K562 (cell line): Measurements from ENCODE around the gene NPNT. TPM values are rescaled to one million over a fixed set of nuclear protein-coding genes. Genes with fewer than 3 reads are reported as not detected.

Experiments
- CBX2 ChIP-seq: fragments of 200-600 bp; sonication (generic); IDR thresholded peaks from one replicate; pipeline ENCODE4 v1.6.1; 2012; ENCODE audit warnings: mild to moderate bottlenecking, low read length, inconsistent platforms; ENCODE audit not compliant: insufficient read depth, poor library complexity, severe bottlenecking
- DNMT1 ChIP-seq: fragments of 450-650 bp; IDR thresholded peaks from 2 replicates; pipeline ENCODE4 v1.6.1; 2016; ENCODE audit warnings: antibody characterized with exemption, mild to moderate bottlenecking
- ELF4 ChIP-seq: fragments of 450-650 bp; formaldehyde crosslinking; IDR thresholded peaks from 2 replicates; pipeline ENCODE4 v1.4.0; 2022; ENCODE audit warnings: missing genetic modification characterization
- ETV1 ChIP-seq: fragments of 450-650 bp; conservative IDR thresholded peaks from 2 replicates; pipeline ENCODE4 v1.6.1; 2016; ENCODE audit warnings: missing genetic modification characterization, control low read depth, low read depth, missing compliant biosample characterization
- FIP1L1 ChIP-seq: fragments of 200-400 bp; formaldehyde crosslinking; IDR thresholded peaks from 2 replicates; pipeline ENCODE4 v1.6.1; 2018; ENCODE audit warnings: mild to moderate bottlenecking, low read depth, low read length; ENCODE audit not compliant: poor library complexity, severe bottlenecking
- HES1 ChIP-seq: fragments of 450-650 bp; IDR thresholded peaks from 2 replicates; pipeline ENCODE4 v1.6.1; 2016; ENCODE audit warnings: low read depth, mild to moderate bottlenecking, moderate library complexity
- HOXB6 ChIP-seq: fragments of 250-450 bp; sonication (Bioruptor Pico); IDR thresholded peaks from 2 replicates; pipeline ENCODE4 v1.5.1; 2022; ENCODE audit warnings: mild to moderate bottlenecking, borderline replicate concordance
- IFI16 ChIP-seq: fragments of 250-450 bp; sonication (Bioruptor Pico); IDR thresholded peaks from 2 replicates; pipeline ENCODE4 v2.1.2; 2022; ENCODE audit warnings: mild to moderate bottlenecking, inconsistent platforms
- KAT8 ChIP-seq: fragments of 450-650 bp; IDR thresholded peaks from 2 replicates; pipeline ENCODE4 v1.6.1; 2016; ENCODE audit warnings: low read depth, mild to moderate bottlenecking
- L3MBTL2 ChIP-seq: fragments of 450-650 bp; IDR thresholded peaks from 2 replicates; pipeline ENCODE4 v1.6.1; 2016; ENCODE audit warnings: mild to moderate bottlenecking, moderate library complexity
- MCM7 ChIP-seq, 2 experiments: fragments of 450-650 bp; IDR thresholded peaks; 2 replicates each; pipeline ENCODE4 v1.6.1; 2016 to 2018
- NR4A1 ChIP-seq, 2 experiments: fragments of 250-450 bp in 1 of 2; fragments of 450-650 bp in 1 of 2; sonication (Bioruptor Pico) in 1 of 2; IDR thresholded peaks; 2 replicates each; pipeline versions ENCODE4 v1.4.0 to v1.6.1; 2016 to 2020; ENCODE audit warnings: mild to moderate bottlenecking in 2 of 2, missing compliant biosample characterization in 1 of 2, missing genetic modification characterization in 1 of 2, moderate library complexity in 1 of 2
- PRDM10 ChIP-seq: fragments of 450-650 bp; IDR thresholded peaks from 2 replicates; pipeline ENCODE4 v1.6.1; 2018; ENCODE audit not compliant: partially characterized antibody
- RAD21 ChIP-seq, 2 experiments: fragments of 250-450 bp in 1 of 2; fragments of 450-650 bp in 1 of 2; sonication (Bioruptor Pico) in 1 of 2; formaldehyde crosslinking in 1 of 2; IDR thresholded peaks in 1 of 2; conservative IDR thresholded peaks in 1 of 2; 2 replicates each; pipeline versions ENCODE4 v1.4.0 to v1.8.0; 2020 to 2022; ENCODE audit warnings: mild to moderate bottlenecking in 2 of 2, moderate library complexity in 1 of 2
- TCF7 ChIP-seq: sonication (generic); IDR thresholded peaks from 2 replicates; pipeline ENCODE4 v1.6.1; 2016; ENCODE audit warnings: antibody characterized with exemption, borderline replicate concordance
- THRB ChIP-seq: fragments of 450-650 bp; formaldehyde crosslinking; conservative IDR thresholded peaks from 2 replicates; pipeline ENCODE4 v1.4.0; 2022; ENCODE audit warnings: mild to moderate bottlenecking, missing genetic modification characterization
- ZBTB5 ChIP-seq: fragments of 450-650 bp; IDR thresholded peaks from 2 replicates; pipeline ENCODE4 v1.6.1; 2017; ENCODE audit warnings: antibody characterized with exemption
- ZNF384 ChIP-seq: IDR thresholded peaks from 2 replicates; pipeline ENCODE4 v1.6.1; 2012; ENCODE audit warnings: low read depth, low read length, improper control_type of control experiment
- ZNF589 ChIP-seq: fragments of 200-800 bp; sonication (Bioruptor generic); IDR thresholded peaks from 2 replicates; pipeline ENCODE4 v1.6.1; 2016; ENCODE audit warnings: low read depth, missing genetic modification characterization, missing compliant biosample characterization
- ZNF830 ChIP-seq: fragments of 250-450 bp; sonication (Bioruptor Pico); IDR thresholded peaks from 2 replicates; pipeline ENCODE4 v1.5.0; 2021; ENCODE audit warnings: mild to moderate bottlenecking
- polyA plus RNA-seq, 8 experiments: library from polyadenylated mRNA; depleted of rRNA in 4 of 8; stranded (reverse) in 5 of 8; unstranded in 3 of 8; fragments of >200 nt; fragmentation: Nextera tagmentation in 2 of 8; fragmentation: Illumina TruSeq in 1 of 8; extraction: Ambion mirVana in 2 of 8; extraction: Trizol in 1 of 8; gene quantifications; 2 replicates each; pipeline versions ENCODE4 v1.2.1 to v1.2.3, GENCODE V29; 2011 to 2014; ENCODE audit warnings: inconsistent platforms in 1 of 8, missing spikeins in 1 of 8
- total RNA-seq, 7 experiments: library from RNA; depleted of rRNA in 6 of 7; stranded (reverse); fragments of >200 nt in 6 of 7; fragmentation: Illumina TruSeq in 2 of 7; extraction: Trizol in 2 of 7; gene quantifications; 2 replicates each; pipeline versions ENCODE4 v1.2.1 to v1.2.3, GENCODE V29; 2011 to 2021; ENCODE audit warnings: low replicate concordance in 1 of 7

The NPNT gene
- total and polyA plus RNA-seq, 9 of the 15 experiments (the other 6 are each of a cell fraction or from before 2014, with no cell fraction given): 0.22 TPM; not detected in 8

GRCh38 chr4:105963461-105964400, 68.5 kb downstream of the NPNT start (continued):
- TF ChIP-seq PRDM10: no peak
- TF ChIP-seq ZNF589 (CRISPR knock-in tag): no peak
- no peak for TF ChIP-seq MCM7 (IDR thresholded peaks at IDR 0.05)
- TF ChIP-seq CBX2: no peak
- no peak for TF ChIP-seq KAT8
- TF ChIP-seq L3MBTL2: no peak
- TF ChIP-seq NR4A1 (CRISPR knock-in tag; IDR thresholded peaks at IDR 0.05): no peak
- TF ChIP-seq NR4A1 (tag; IDR thresholded peaks at IDR 0.05): no peak
- TF ChIP-seq ZNF830 (CRISPR knock-in tag): no peak
- TF ChIP-seq HOXB6 (CRISPR knock-in tag): no peak
- TF ChIP-seq IFI16 (CRISPR knock-in tag): no peak
- TF ChIP-seq ZNF384: no peak
- no peak for TF ChIP-seq DNMT1
- TF ChIP-seq ELF4: no peak
- TF ChIP-seq THRB: no peak
- no peak for TF ChIP-seq RAD21 (CRISPR knock-in tag; conservative IDR thresholded peaks at IDR 0.05 in 1 of 2, IDR thresholded peaks at IDR 0.05 in 1 of 2)
- no peak for TF ChIP-seq FIP1L1
- no peak for TF ChIP-seq TCF7
- TF ChIP-seq ETV1 (tag): no peak
- TF ChIP-seq ZBTB5: no peak
- no peak for TF ChIP-seq HES1
